CD4-positive, alpha-beta T cell (primary cell): Measurements from ENCODE around the gene RYR2. TPM values are rescaled to one million over a fixed set of nuclear protein-coding genes. Genes with fewer than 3 reads are reported as not detected.

ENCODE experiments used
- ATAC-seq: fragments of 200-7000 bp; cut with Tn5 transposase; one replicate; pipeline ENCODE4 v1.10.0; 2022; ENCODE audit warnings: mild to moderate bottlenecking; ENCODE audit not compliant: poor library complexity
- CTCF ChIA-PET: fragments of 350-600 bp; sonication (Branson Sonifier 250); formaldehyde crosslinking; loops from one replicate; lab custom pipeline; 2021; ENCODE audit warnings: antibody characterized with exemption, inconsistent platforms; lab: Charles Lee
- POLR2A ChIA-PET: fragments of 350-600 bp; sonication (Branson Sonifier 250); formaldehyde crosslinking; loops from one replicate; lab custom pipeline; 2021; ENCODE audit warnings: antibody characterized with exemption, inconsistent platforms; lab: Charles Lee
- DNase-seq, 14 experiments: peaks; one replicate each; pipeline ENCODE4 v3.0.0-alpha.2; 2013 to 2020; ENCODE audit warnings: mixed read lengths in 2 of 14
- H3K27ac ChIP-seq, 2 donors: one replicate each; pipeline versions ENCODE4 v1.5.1 to v1.7.0; 2013; ENCODE audit warnings: low read length in 2 of 2, low read depth in 1 of 2, mild to moderate bottlenecking in 1 of 2
- H3K27me3 ChIP-seq, 2 experiments: 1 replicate in 1 of 2; 2 replicates in 1 of 2; pipeline versions ENCODE4 v1.6.1 to v1.7.0; 2013; ENCODE audit warnings: low read length in 2 of 2, control low read depth in 1 of 2, mild to moderate bottlenecking in 1 of 2, moderate library complexity in 1 of 2; ENCODE audit not compliant: insufficient read depth in 2 of 2, control insufficient read depth in 1 of 2
- H3K36me3 ChIP-seq: one replicate; pipeline ENCODE4 v1.6.1; 2013; ENCODE audit warnings: low read length, control low read depth; ENCODE audit not compliant: insufficient read depth
- H3K4me1 ChIP-seq: one replicate; pipeline ENCODE4 v1.6.1; 2013; ENCODE audit warnings: low read length, control low read depth; ENCODE audit not compliant: insufficient read depth
- H3K4me3 ChIP-seq: one replicate; pipeline ENCODE4 v1.5.1; 2013; ENCODE audit warnings: mild to moderate bottlenecking, low read length, moderate library complexity
- H3K9me3 ChIP-seq, 2 experiments: 1 replicate in 1 of 2; 2 replicates in 1 of 2; pipeline versions ENCODE4 v1.6.1 to v1.7.0; 2013; ENCODE audit warnings: low read length in 2 of 2, mild to moderate bottlenecking in 2 of 2, control low read depth in 1 of 2, moderate library complexity in 1 of 2; ENCODE audit not compliant: control insufficient read depth in 1 of 2, insufficient read depth in 1 of 2
- H3K27ac Mint-ChIP-seq: one replicate; pipeline ENCODE4 v1.8.0; 2020; ENCODE audit warnings: mixed read lengths
- H3K27me3 Mint-ChIP-seq: one replicate; pipeline ENCODE4 v1.8.0; 2021; ENCODE audit warnings: mixed read lengths
- H3K36me3 Mint-ChIP-seq: one replicate; pipeline ENCODE4 v1.8.0; 2021; ENCODE audit warnings: low read depth, mixed read lengths
- H3K4me1 Mint-ChIP-seq: one replicate; pipeline ENCODE4 v1.8.0; 2021; ENCODE audit warnings: low read depth, mixed read lengths
- H3K4me3 Mint-ChIP-seq: one replicate; pipeline ENCODE4 v1.8.0; 2020; ENCODE audit warnings: mild to moderate bottlenecking, mixed read lengths
- H3K9me3 Mint-ChIP-seq: one replicate; pipeline ENCODE4 v1.8.0; 2020; ENCODE audit warnings: mixed read lengths
- CTCF ChIP-seq: fragments of 200-600 bp; IDR thresholded peaks from one replicate; pipeline ENCODE4 v1.8.0; 2022; ENCODE audit warnings: antibody characterized with exemption, mild to moderate bottlenecking
- intact Hi-C, 2 experiments: fragments of 100-400 bp; cut with DNase I in 1 of 2; cut with micrococcal nuclease in 1 of 2; formaldehyde crosslinking; loops; one replicate each; pipeline versions ENCODE4 v1.15.1 to v1.9.0; 2023 to 2025; cut with DNase I, micrococcal nuclease
- total RNA-seq, 174 experiments: library from RNA in 2 of 174; stranded (reverse) in 2 of 174; gene quantifications; one replicate each; pipeline ENCODE4 v1.2.3 and lab custom pipeline; 2021 to 2026

The RYR2 gene
- total RNA-seq, 2 experiments from 2014 or later = not detected

- intact Hi-C loops = loop anchor here in 1 of 2 experiments (10.0 kb wide), 1 partner anchor 802 kb away; no protein-coding TSS in a partner anchor
- Mint-ChIP-seq H3K36me3 (no peaks in the 10 kb centered on the region), H3K4me1 (no peaks in the 10 kb centered on the region), H3K4me3 (no peak overlapping the region), H3K27me3 (no peaks in the 10 kb centered on the region), H3K27ac (no peak overlapping the region), H3K9me3 (no peaks in the 10 kb centered on the region)
- no peaks in the 10 kb centered on the region for H3K4me1 ChIP-seq
- DNase-seq (no peak), ATAC-seq (no peak)
- no peaks in the 10 kb centered on the region for H3K27me3 ChIP-seq
- no peaks in the 10 kb centered on the region for H3K36me3 ChIP-seq
- POLR2A ChIA-PET = no interaction called here
- no peak for TF ChIP-seq CTCF
- H3K4me3 ChIP-seq = no peak overlapping the region
- no peaks in the 10 kb centered on the region for H3K9me3 ChIP-seq
- CTCF ChIA-PET = no interaction called here
- H3K27ac ChIP-seq = no peak overlapping the region
These were observed 524.6 kb downstream of the RYR2 start for GRCh38 chr1:237566581-237566980.

- H3K4me1 ChIP-seq = no peaks in the 10 kb centered on the region
- DNase-seq = no peak
- TF ChIP-seq CTCF = no peak
- no peak overlapping the region for H3K4me3 ChIP-seq
- Mint-ChIP-seq H3K9me3 (peaks cover under 1% of the 10 kb centered on the region), H3K27ac (no peak overlapping the region), H3K36me3 (no peaks in the 10 kb centered on the region), H3K4me3 (no peak overlapping the region), H3K4me1 (no peaks in the 10 kb centered on the region), H3K27me3 (no peaks in the 10 kb centered on the region)
- H3K27ac ChIP-seq = no peak overlapping the region
- no peak for ATAC-seq
- intact Hi-C loops = loop anchor here in 1 of 2 experiments (10.0 kb wide), 1 partner anchor 804 kb away; no protein-coding TSS in a partner anchor
- H3K27me3 ChIP-seq = no peaks in the 10 kb centered on the region
- H3K9me3 ChIP-seq = no peaks in the 10 kb centered on the region
- H3K36me3 ChIP-seq = no peaks in the 10 kb centered on the region
- ChIA-PET POLR2A (no interaction called here), CTCF (no interaction called here)
These were observed 527.0 kb downstream of the RYR2 start for GRCh38 chr1:237568955-237569354.

GRCh38 chr1:237570530-237570929 is 528.5 kb downstream of the RYR2 start:
- H3K36me3 Mint-ChIP-seq = no peaks in the 10 kb centered on the region
- ATAC-seq = no peak
- H3K4me3 Mint-ChIP-seq = no peak overlapping the region
- CTCF ChIA-PET = no interaction called here
- TF ChIP-seq CTCF = no peak
- Histone ChIP-seq H3K9me3 (no peaks in the 10 kb centered on the region), H3K4me1 (no peaks in the 10 kb centered on the region), H3K36me3 (no peaks in the 10 kb centered on the region), H3K27me3 (no peaks in the 10 kb centered on the region), H3K27ac (no peak overlapping the region), H3K4me3 (no peak overlapping the region)
- H3K9me3 Mint-ChIP-seq = peaks cover 9% of the 10 kb centered on the region
- POLR2A ChIA-PET = no interaction called here
- no peaks in the 10 kb centered on the region for H3K4me1 Mint-ChIP-seq
- no peaks in the 10 kb centered on the region for H3K27me3 Mint-ChIP-seq
- no peak for DNase-seq
- intact Hi-C loops = no loop called here
- no peak overlapping the region for H3K27ac Mint-ChIP-seq
